ENCODE data around the gene KCNIP4.

KCNIP4 gene

GRCh38 chr4:21522296-21522695 is 426.3 kb downstream of the KCNIP4 start:
- H3K4me1 Mint-ChIP-seq (ENCODE audit: low read depth) = no peaks in the 10 kb centered on the region
- no peaks in the 10 kb centered on the region for H3K27me3 Mint-ChIP-seq
- no peak overlapping the region for H3K27ac Mint-ChIP-seq
- H3K4me3 Mint-ChIP-seq = no peak overlapping the region
- H3K9me3 Mint-ChIP-seq = peaks cover 9% of the 10 kb centered on the region
- no peaks in the 10 kb centered on the region for H3K36me3 Mint-ChIP-seq (ENCODE audit: low read depth)

GRCh38 chr4:21517126-21517859 is 431.3 kb downstream of the KCNIP4 start:
- Mint-ChIP-seq H3K27ac (no peak overlapping the region), H3K4me3 (no peak overlapping the region), H3K4me1 (ENCODE audit: low read depth) (no peaks in the 10 kb centered on the region), H3K27me3 (no peaks in the 10 kb centered on the region), H3K9me3 (no peaks in the 10 kb centered on the region), H3K36me3 (ENCODE audit: low read depth) (no peaks in the 10 kb centered on the region)

GRCh38 chr4:21514022-21514694 is 434.4 kb downstream of the KCNIP4 start:
- Mint-ChIP-seq H3K27ac (no peak overlapping the region), H3K27me3 (no peaks in the 10 kb centered on the region), H3K9me3 (no peaks in the 10 kb centered on the region), H3K36me3 (ENCODE audit: low read depth) (no peaks in the 10 kb centered on the region), H3K4me1 (ENCODE audit: low read depth) (no peaks in the 10 kb centered on the region), H3K4me3 (no peak overlapping the region)

- no peak overlapping the region for H3K4me3 Mint-ChIP-seq
Measured at GRCh38 chr4:21512353-21512752, 436.2 kb downstream of the KCNIP4 start.

GRCh38 chr4:21507439-21507838 is 441.1 kb downstream of the KCNIP4 start:
- Mint-ChIP-seq H3K36me3 (ENCODE audit: low read depth) (no peaks in the 10 kb centered on the region), H3K4me3 (no peak overlapping the region), H3K4me1 (ENCODE audit: low read depth) (no peaks in the 10 kb centered on the region), H3K27ac (no peak overlapping the region), H3K27me3 (no peaks in the 10 kb centered on the region), H3K9me3 (no peaks in the 10 kb centered on the region)

More at GRCh38 chr4:21512353-21512752, 436.2 kb downstream of the KCNIP4 start:
- Mint-ChIP-seq H3K27me3 (no peaks in the 10 kb centered on the region), H3K36me3 (ENCODE audit: low read depth) (no peaks in the 10 kb centered on the region), H3K4me1 (ENCODE audit: low read depth) (no peaks in the 10 kb centered on the region), H3K27ac (no peak overlapping the region), H3K9me3 (no peaks in the 10 kb centered on the region)

- Mint-ChIP-seq H3K4me3 (no peak overlapping the region), H3K9me3 (peaks cover 7% of the 10 kb centered on the region), H3K27me3 (no peaks in the 10 kb centered on the region), H3K4me1 (ENCODE audit: low read depth) (no peaks in the 10 kb centered on the region), H3K36me3 (ENCODE audit: low read depth) (no peaks in the 10 kb centered on the region), H3K27ac (no peak overlapping the region)
Measured at GRCh38 chr4:21490682-21491081, 457.9 kb downstream of the KCNIP4 start.

- H3K27ac Mint-ChIP-seq = no peak overlapping the region
- no peaks in the 10 kb centered on the region for H3K36me3 Mint-ChIP-seq (ENCODE audit: low read depth)
- H3K27me3 Mint-ChIP-seq = no peaks in the 10 kb centered on the region
- no peaks in the 10 kb centered on the region for H3K9me3 Mint-ChIP-seq
- H3K4me3 Mint-ChIP-seq = no peak overlapping the region
- no peaks in the 10 kb centered on the region for H3K4me1 Mint-ChIP-seq (ENCODE audit: low read depth)
Measured at GRCh38 chr4:21476757-21477156, 471.8 kb downstream of the KCNIP4 start.

GRCh38 chr4:21474195-21474594 is 474.4 kb downstream of the KCNIP4 start:
- no peaks in the 10 kb centered on the region for H3K36me3 Mint-ChIP-seq (ENCODE audit: low read depth)
- H3K27me3 Mint-ChIP-seq = peaks cover 4% of the 10 kb centered on the region
- H3K9me3 Mint-ChIP-seq = peaks cover 4% of the 10 kb centered on the region
- no peak overlapping the region for H3K4me3 Mint-ChIP-seq
- H3K27ac Mint-ChIP-seq = no peak overlapping the region
- H3K4me1 Mint-ChIP-seq (ENCODE audit: low read depth) = no peaks in the 10 kb centered on the region

- H3K27ac Mint-ChIP-seq = no peak overlapping the region
- H3K36me3 Mint-ChIP-seq (ENCODE audit: low read depth) = no peaks in the 10 kb centered on the region
- peaks cover 4% of the 10 kb centered on the region for H3K9me3 Mint-ChIP-seq
- H3K27me3 Mint-ChIP-seq = peaks cover 4% of the 10 kb centered on the region
- H3K4me3 Mint-ChIP-seq = no peak overlapping the region
- H3K4me1 Mint-ChIP-seq (ENCODE audit: low read depth) = no peaks in the 10 kb centered on the region
Measured at GRCh38 chr4:21470535-21470934, 478.0 kb downstream of the KCNIP4 start.

- Mint-ChIP-seq H3K27ac (no peak overlapping the region), H3K4me3 (no peak overlapping the region), H3K9me3 (peaks cover 4% of the 10 kb centered on the region), H3K36me3 (ENCODE audit: low read depth) (no peaks in the 10 kb centered on the region), H3K27me3 (peaks cover 4% of the 10 kb centered on the region), H3K4me1 (ENCODE audit: low read depth) (no peaks in the 10 kb centered on the region)
Measured at GRCh38 chr4:21469438-21470300, 478.9 kb downstream of the KCNIP4 start.

GRCh38 chr4:21467551-21467950 is 481.0 kb downstream of the KCNIP4 start:
- Mint-ChIP-seq H3K9me3 (peaks cover 5% of the 10 kb centered on the region), H3K27ac (no peak overlapping the region), H3K4me1 (ENCODE audit: low read depth) (no peaks in the 10 kb centered on the region), H3K36me3 (ENCODE audit: low read depth) (no peaks in the 10 kb centered on the region), H3K4me3 (no peak overlapping the region), H3K27me3 (peaks cover 4% of the 10 kb centered on the region)

GRCh38 chr4:21457086-21457840 is 491.3 kb downstream of the KCNIP4 start:
- no peaks in the 10 kb centered on the region for H3K27me3 Mint-ChIP-seq
- H3K36me3 Mint-ChIP-seq (ENCODE audit: low read depth) = no peaks in the 10 kb centered on the region
- H3K4me1 Mint-ChIP-seq (ENCODE audit: low read depth) = no peaks in the 10 kb centered on the region
- peaks cover 6% of the 10 kb centered on the region for H3K9me3 Mint-ChIP-seq
- no peak overlapping the region for H3K4me3 Mint-ChIP-seq
- no peak overlapping the region for H3K27ac Mint-ChIP-seq

GRCh38 chr4:21454831-21455230 is 493.7 kb downstream of the KCNIP4 start:
- H3K36me3 Mint-ChIP-seq (ENCODE audit: low read depth) = no peaks in the 10 kb centered on the region
- H3K4me3 Mint-ChIP-seq = no peak overlapping the region
- H3K27me3 Mint-ChIP-seq = no peaks in the 10 kb centered on the region
- peaks cover 6% of the 10 kb centered on the region for H3K9me3 Mint-ChIP-seq
- no peaks in the 10 kb centered on the region for H3K4me1 Mint-ChIP-seq (ENCODE audit: low read depth)
- H3K27ac Mint-ChIP-seq = no peak overlapping the region

GRCh38 chr4:21454201-21454600 is 494.4 kb downstream of the KCNIP4 start:
- H3K27ac Mint-ChIP-seq = no peak overlapping the region
- no peaks in the 10 kb centered on the region for H3K36me3 Mint-ChIP-seq (ENCODE audit: low read depth)
- H3K9me3 Mint-ChIP-seq = peaks cover 6% of the 10 kb centered on the region
- H3K4me3 Mint-ChIP-seq = no peak overlapping the region
- no peaks in the 10 kb centered on the region for H3K4me1 Mint-ChIP-seq (ENCODE audit: low read depth)
- no peaks in the 10 kb centered on the region for H3K27me3 Mint-ChIP-seq
